Activated CD8-positive, alpha-beta memory T cell treated with anti-CD3 and anti-CD28 coated beads, Interleukin-2, amount 50 U/mL, for 24 hours (primary cell): Measurements from ENCODE around the gene CD63.

Experiments
- DNase-seq: peaks from one replicate; pipeline ENCODE4 v3.0.0-alpha.2; 2020; ENCODE audit errors: extremely low read depth

Gene CD63

GRCh38 chr12:55720894-55721444 is 7.8 kb downstream of the CD63 start:
- DNase-seq: no peak

GRCh38 chr12:55720071-55720564 is 8.7 kb downstream of the CD63 start, which contains the start of gene RDH5:
Gene RDH5, plus strand, starts transcription at chr12:55720393. Its CDS starts 792 bp downstream, at chr12:55721185.
- no peak for DNase-seq

- no peak for DNase-seq
Measured at GRCh38 chr12:55719371-55719770, 9.4 kb downstream of the CD63 start.

- DNase-seq: no peak
Measured at GRCh38 chr12:55718624-55719275, 10.1 kb downstream of the CD63 start.

GRCh38 chr12:55718015-55718414 is 10.8 kb downstream of the CD63 start:
- no peak for DNase-seq

GRCh38 chr12:55717011-55718007 is 11.5 kb downstream of the CD63 start:
- no peak for DNase-seq

- no peak for DNase-seq
Measured at GRCh38 chr12:55716582-55716957, 12.2 kb downstream of the CD63 start.

- DNase-seq: peak; percentile 83
Measured at GRCh38 chr12:55715833-55716581, 12.8 kb downstream of the CD63 start, which contains the start of gene BLOC1S1. Gene BLOC1S1, plus strand, starts transcription at chr12:55716046. Its CDS starts 6 bp downstream, at chr12:55716052.

- DNase-seq: no peak
Measured at GRCh38 chr12:55715169-55715764, 13.5 kb downstream of the CD63 start.

- DNase-seq: no peak
Measured at GRCh38 chr12:55713721-55714120, 15.1 kb downstream of the CD63 start.

GRCh38 chr12:55712700-55713415 is 16.0 kb downstream of the CD63 start:
- no peak for DNase-seq

GRCh38 chr12:55711786-55712553 is 16.8 kb downstream of the CD63 start:
- no peak for DNase-seq

- no peak for DNase-seq
Measured at GRCh38 chr12:55708695-55709233, 20.0 kb downstream of the CD63 start.

GRCh38 chr12:55707841-55708694 is 20.7 kb downstream of the CD63 start, which contains the start of gene ITGA7:
Gene ITGA7, minus strand, starts transcription at chr12:55707904. Its CDS starts 222 bp downstream, at chr12:55707682.
- no peak for DNase-seq

GRCh38 chr12:55707219-55707671 is 21.6 kb downstream of the CD63 start:
- no peak for DNase-seq

- no peak for DNase-seq
Measured at GRCh38 chr12:55706568-55707218, 22.1 kb downstream of the CD63 start.

GRCh38 chr12:55705782-55706402 is 22.9 kb downstream of the CD63 start:
- no peak for DNase-seq
